NCI-H2227 (cell line): ENCODE data around the gene DLK2.
"Not testable (repeated sequence)": the region's sequence is repeated elsewhere in the genome, so short reads cannot be mapped to it uniquely, and the experiment has no call there.

ENCODE experiments used
- DNase-seq: peaks from one replicate; lab custom pipeline; 2025; ENCODE audit not compliant: unreplicated experiment; lab: John Stamatoyannopoulos, UW

Gene DLK2

GRCh38 chr6:43481591-43482236, 26.4 kb upstream of the DLK2 start:
- no peak for DNase-seq

- no peak for DNase-seq
Observed at GRCh38 chr6:43481075-43481474, 25.7 kb upstream of the DLK2 start.

DNA sequence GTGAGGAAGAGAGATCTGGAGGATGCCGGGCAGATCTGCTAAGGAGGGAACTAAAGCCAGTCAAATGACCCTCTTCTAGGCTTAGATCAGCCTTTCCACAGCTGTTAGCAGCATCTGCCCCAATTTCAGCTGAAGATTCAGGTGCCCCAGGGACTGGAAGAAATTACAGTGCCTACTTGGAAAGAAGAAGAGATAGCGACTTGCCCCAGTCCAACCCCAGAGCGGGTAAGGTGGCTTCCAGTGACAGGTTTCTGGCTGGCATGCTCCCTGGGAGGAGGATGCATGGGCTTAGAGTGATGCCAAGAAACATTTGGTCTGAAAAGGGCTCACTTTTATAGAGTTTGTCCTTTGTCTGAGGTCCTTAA, 22.6 kb upstream of the DLK2 start:
- no peak for DNase-seq

DNA sequence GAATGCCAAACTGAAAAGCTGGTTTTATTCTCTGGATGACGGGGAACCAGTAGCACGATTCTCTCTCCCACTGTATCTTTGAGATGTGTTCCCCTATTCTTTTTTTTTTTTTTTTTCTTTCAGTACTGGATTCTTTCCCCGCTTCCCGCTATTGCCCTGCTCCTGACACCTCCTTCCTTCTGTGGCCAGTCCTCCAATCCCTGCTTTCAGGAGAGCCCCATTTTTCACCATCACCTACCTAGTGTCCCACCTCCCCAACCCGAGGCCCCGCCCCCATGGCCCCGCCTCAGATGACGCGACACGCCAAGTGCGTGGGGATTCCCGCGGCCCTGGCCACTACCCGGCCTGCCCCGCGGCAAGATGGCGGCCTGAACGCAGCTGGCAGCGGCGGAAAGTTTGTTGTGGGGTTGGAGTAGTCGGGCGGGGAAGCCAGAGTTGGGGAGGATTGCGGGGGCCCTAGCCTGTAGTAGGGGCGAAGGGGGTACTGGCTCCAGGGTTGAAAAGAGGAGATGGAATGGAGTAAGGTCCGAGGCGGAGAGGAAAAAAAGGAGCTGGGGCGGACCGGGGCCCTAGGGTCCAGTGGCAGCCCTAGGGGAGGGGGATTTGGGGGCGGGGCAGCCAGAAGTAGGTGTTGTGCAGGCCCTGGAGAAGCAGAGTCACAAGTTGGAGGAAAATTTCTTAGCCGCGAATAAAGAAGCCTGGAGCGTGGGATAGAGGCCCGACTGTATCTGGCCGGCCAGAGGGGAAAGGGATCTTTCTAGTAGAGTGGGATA, 22.1 kb upstream of the DLK2 start, which contains the start of gene TJAP1:
Gene TJAP1 (plus strand): TSS at position 336 of the 773 bp plus-strand sequence. CDS start 21,432 bp downstream, outside the sequence.
- peak; percentile 93 for DNase-seq

GRCh38 chr6:43476746-43477145, 21.4 kb upstream of the DLK2 start:
- DNase-seq = no peak

DNA sequence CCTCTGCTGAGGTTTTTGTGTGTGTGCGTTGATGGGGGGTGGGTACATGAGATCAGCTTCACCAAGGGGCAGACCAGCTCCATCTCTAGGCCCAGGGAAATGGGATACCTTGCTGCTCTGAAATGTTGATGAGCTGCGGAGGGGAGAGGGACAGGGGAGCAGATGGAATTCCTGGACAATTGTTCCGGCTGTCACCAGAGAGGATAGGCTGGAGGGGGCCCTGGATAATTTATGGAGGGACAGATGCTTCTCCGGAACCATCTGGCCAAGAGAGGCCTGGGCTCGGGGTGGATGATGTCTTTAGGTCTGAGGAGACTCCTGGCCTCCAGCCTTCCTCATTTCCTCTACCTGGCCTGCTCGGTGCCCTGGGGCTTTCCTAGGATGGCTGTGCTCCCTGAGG, 20.2 kb upstream of the DLK2 start:
- DNase-seq = no peak

GRCh38 chr6:43472515-43472914, 17.2 kb upstream of the DLK2 start:
- no peak for DNase-seq

DNA sequence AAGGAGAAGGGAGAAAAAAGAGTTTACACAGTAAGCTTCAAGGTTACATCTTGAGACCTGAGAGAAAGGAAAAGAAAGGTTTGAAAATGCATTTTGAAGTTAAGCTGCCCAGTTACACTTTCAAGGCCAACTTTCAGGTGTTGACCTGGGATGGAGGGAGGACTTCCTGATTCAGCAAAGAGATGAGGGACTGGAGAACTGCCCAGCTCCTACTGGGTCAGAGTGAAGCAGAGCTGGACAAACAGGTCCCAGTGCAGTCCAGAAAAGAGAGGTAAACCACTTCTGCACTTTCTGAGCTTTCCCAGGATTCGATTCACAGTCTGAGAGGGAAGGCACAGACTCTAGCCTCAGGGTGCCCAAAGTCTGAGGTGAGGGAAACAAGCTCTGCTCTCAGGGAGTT, 16.1 kb upstream of the DLK2 start:
- no peak for DNase-seq

DNA sequence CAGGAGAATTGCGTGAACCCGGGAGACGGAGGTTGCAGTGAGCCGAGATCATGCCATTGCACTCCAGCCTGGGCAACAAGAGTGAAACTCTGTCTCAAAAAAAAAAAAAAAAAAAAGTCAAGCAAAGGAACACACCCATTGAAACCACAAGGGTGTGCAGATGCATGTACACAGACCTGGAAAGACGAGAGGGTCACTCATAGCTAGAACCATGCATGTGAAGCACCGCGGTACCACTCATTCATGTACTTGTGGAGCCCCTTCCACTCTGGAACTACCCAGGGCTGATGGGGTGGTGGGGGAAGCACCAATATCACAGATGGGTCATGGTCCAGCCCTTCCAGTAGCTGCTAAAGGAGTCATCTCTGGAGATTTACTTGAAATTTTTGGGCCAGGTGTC, 14.6 kb upstream of the DLK2 start:
- DNase-seq = no peak

DNA sequence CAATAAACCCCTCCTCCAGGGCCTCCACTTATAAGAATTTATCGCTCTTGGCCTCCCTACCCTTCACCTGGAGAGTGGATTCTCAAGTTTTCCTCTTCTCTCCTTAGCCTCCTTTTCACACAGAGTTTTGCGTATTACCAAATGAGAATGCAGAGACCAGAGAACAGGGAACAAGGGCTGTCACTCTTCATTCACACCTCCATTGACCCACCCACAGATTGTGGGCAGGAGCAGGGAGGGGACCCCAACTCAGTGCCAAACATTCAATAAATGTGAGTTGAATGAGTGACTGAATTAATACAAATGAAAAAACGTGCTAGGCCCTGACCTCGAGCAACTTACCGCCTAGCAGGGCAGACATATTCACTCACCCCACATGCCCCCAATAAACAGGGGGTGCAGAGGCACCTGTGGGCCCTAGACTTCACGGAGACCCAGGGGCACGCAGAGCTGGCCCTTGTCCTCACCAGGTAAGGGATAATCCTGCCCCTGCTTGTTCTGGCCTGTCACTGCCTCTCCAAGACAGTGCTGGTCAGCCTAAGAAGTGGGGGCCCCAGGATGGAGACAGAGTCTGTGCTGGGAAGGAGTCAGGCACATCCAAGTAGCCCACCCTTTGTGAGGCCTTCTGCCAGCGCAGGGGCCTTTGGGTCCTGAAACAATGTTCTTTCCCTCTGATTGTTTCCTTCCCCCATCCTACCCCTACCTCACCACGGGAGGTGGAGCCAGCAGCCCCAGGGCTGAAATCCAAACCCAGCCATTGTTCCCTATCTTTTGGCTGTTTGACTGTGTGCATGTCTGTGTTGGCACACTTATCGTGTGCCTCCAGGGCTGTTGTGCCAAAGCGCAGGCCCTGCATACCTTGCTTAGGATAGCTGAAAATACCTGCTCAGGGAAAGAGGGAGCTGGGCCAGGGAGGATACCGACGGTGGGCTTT, 13.7 kb upstream of the DLK2 start:
- DNase-seq = no peak

DNA sequence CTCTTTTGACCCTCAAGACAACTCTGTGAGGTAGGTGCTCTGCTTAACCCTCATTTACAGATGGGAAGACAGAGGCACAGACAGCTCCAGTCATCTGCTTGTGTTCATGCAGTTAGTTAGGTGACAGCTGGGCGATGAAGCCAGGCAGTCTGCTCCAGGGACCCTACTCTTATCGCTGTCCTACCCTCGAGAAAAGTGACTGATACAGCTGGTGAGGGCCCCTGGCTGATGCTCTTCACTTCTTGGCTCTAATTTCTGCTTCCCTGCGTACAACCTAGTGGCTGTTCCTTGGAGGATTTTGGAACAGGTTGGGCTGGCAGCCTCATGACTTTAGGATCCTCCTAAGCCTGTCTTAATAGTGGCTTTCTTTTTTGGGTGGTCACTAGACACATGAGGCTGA, 12.9 kb upstream of the DLK2 start:
- no peak for DNase-seq

DNA sequence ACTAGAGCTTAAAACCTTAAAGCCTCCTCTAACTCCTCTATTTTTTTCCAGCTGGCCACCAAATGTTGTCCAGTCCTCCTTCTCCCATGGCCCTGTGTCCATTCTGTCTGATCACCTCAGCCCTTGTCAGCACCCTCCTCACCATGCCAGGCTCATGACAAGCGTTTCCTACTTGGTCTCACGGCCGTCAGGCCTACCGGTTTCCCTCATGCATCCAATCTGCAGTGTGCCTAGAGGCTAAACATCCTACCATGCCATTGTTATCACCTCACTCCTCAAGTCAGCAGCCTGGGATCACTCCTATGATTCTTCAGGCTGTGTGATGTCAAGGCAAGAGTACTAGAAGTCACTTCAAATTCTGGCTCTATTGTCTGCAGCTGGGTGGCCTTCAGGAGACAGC, 12.4 kb upstream of the DLK2 start:
- no peak for DNase-seq

DNA sequence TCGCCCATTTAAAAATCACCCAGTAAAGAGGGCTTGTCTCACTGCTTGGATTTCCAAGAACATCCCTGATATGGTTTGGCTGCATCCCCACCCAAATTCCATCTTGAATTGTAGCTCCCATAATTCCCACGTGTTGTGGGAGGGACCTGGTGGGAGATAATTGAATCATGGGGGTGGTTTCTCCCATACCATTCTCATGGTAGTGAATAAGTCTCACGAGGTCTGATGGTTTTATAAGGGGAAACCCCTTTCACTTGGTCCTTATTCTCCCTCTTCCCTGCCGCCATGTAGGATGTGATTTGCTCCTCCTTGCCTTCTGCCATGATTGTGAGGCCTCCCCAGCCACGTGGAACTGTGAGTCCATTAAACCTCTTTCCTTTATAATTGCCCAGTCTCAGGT, 11.9 kb upstream of the DLK2 start:
- not testable (repeated sequence) for DNase-seq

GRCh38 chr6:43465948-43466347, 10.6 kb upstream of the DLK2 start:
- no peak for DNase-seq

DNA sequence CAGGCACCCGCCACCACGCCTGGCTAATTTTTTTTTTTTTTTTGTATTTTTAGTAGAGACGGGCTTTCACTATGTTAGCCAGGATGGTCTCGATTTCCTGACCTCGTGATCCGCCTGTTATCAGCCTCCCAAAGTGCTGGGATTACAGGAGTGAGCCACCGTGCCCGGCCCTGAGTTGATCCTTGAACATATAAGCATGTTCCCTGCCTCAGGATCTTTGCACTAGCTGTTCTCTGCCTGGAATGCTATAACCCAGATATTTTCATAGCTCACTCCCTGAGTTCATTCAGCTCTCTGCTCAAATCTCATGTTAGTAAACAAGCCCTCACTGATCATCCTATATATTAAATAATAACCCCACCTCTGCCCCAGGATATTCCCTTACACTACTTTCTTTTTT, 9.0 kb upstream of the DLK2 start:
- no peak for DNase-seq

GRCh38 chr6:43461936-43462335, 6.6 kb upstream of the DLK2 start:
- no peak for DNase-seq

DNA sequence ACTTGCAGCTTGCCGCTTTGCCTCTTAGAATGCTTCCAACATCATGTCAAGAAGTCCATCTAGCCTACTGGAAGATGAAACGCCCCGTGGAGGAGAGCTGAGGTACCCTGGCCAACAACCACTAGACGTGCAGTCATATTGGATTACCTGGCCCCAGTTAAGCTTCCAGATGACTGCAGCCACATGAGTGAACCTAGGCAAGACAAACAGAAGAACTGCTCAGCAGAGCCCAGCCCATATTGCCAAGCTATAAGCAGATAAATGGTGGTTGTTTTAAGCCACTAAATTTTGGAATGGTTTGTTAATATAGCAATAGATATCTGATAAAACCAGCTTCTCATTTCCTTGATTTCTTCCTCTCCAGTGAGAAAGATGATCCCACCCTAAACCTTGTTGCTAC, 4.7 kb upstream of the DLK2 start:
- DNase-seq = no peak

DNA sequence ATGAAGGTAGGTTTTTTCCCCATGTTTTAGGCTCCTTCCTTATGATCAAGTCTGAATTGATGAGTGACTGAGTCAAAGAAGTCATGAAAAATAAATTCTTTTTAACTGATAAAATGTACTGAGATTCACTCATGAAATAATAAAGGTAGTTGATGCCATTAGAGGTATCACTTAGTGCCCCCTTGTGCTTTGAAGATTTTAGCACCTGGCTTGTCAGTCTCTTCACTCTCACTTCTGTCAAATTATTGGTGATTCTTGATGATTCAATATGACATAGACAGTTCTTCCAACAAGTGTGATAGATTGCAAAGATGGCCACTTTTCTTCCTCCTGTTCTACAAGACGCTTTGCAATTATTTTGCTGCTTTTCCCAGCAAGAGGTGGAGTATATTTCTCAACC, 4.2 kb upstream of the DLK2 start:
- DNase-seq = no peak

DNA sequence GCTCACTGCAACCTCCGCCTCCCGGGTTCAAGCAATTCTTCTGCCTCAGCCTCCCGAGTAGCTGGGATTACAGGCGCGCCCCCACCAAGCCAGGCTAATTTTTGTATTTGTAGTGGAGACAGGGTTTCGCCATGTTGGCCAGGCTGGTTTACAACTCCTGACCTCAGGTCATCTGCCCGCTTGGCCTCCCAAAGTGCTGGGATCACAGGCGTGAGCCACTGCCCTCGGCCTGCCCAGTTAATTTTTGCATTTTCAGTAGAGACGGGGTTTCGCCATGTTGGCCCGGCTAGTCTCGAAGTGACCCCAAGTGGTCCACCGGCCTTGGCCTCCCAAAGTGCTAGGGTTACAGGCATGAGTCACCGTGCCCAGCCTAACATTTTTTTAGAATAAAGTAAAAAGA, 2.8 kb upstream of the DLK2 start:
- not testable (repeated sequence) for DNase-seq

GRCh38 chr6:43457643-43458042, 2.3 kb upstream of the DLK2 start:
- no peak for DNase-seq

- DNase-seq = peak; percentile 47
Observed at GRCh38 chr6:43454696-43455530, 435 bp downstream of the DLK2 start.
